Activated CD8-positive, alpha-beta memory T cell treated with anti-CD3 and anti-CD28 coated beads, Interleukin-2, amount 50 U/mL, for 1 hour (primary cell): ENCODE measurements around the gene TSSK1B.
"Not testable (repeated sequence)": the region's sequence is repeated elsewhere in the genome, so short reads cannot be mapped to it uniquely, and the experiment has no call there.

Source experiments
- DNase-seq: peaks from one replicate; pipeline ENCODE4 v3.0.0-alpha.2; 2020; ENCODE audit errors: extremely low read depth

TSSK1B gene

GRCh38 chr5:113397986-113398385, 36.8 kb downstream of the TSSK1B start:
- not testable (repeated sequence) for DNase-seq

GRCh38 chr5:113397046-113397445, 37.7 kb downstream of the TSSK1B start:
- DNase-seq: no peak

GRCh38 chr5:113394658-113395057, 40.1 kb downstream of the TSSK1B start:
- no peak for DNase-seq

- no peak for DNase-seq
These were observed 44.6 kb downstream of the TSSK1B start for GRCh38 chr5:113390224-113390623.

- DNase-seq: no peak
These were observed 45.7 kb downstream of the TSSK1B start for GRCh38 chr5:113389116-113389515.

- DNase-seq: no peak
These were observed 46.9 kb downstream of the TSSK1B start for GRCh38 chr5:113387844-113388243.

- no peak for DNase-seq
These were observed 50.0 kb downstream of the TSSK1B start for GRCh38 chr5:113384782-113385285.

- DNase-seq: no peak
These were observed 52.1 kb downstream of the TSSK1B start for GRCh38 chr5:113382731-113383130.
